Measurements from ENCODE around the gene SEL1L3.

The SEL1L3 gene

GRCh38 chr4:25872851-25873631, 10.3 kb upstream of the SEL1L3 start:
- TF ChIP-seq REST (IDR thresholded peaks at IDR 0.05; ENCODE audit: insufficient read depth in 1 of 2, low read depth in 2 of 2, low read length in 2 of 2), result no peak
- TF ChIP-seq TAF1 (IDR thresholded peaks at IDR 0.05; ENCODE audit: borderline replicate concordance, insufficient read depth, low read length), result no peak
- TF ChIP-seq POLR2AphosphoS5 (IDR thresholded peaks at IDR 0.05; ENCODE audit: low read depth, low read length), result no peak
- TF ChIP-seq SIN3A (IDR thresholded peaks at IDR 0.05; ENCODE audit: borderline replicate concordance, insufficient read depth, low read length), result no peak
- no peak for TF ChIP-seq FOXP2 (optimal IDR thresholded peaks at IDR 0.05; ENCODE audit: borderline replicate concordance, extremely low read depth, extremely low read length, insufficient read depth)

- no peak for TF ChIP-seq REST (IDR thresholded peaks at IDR 0.05; ENCODE audit: insufficient read depth in 1 of 2, low read depth in 2 of 2, low read length in 2 of 2)
Observed at GRCh38 chr4:25870081-25870480, 7.3 kb upstream of the SEL1L3 start.

- TF ChIP-seq REST (IDR thresholded peaks at IDR 0.05; ENCODE audit: insufficient read depth in 1 of 2, low read depth in 2 of 2, low read length in 2 of 2) (no peak), TAF1 (IDR thresholded peaks at IDR 0.05; ENCODE audit: borderline replicate concordance, insufficient read depth, low read length) (no peak), SIN3A (IDR thresholded peaks at IDR 0.05; ENCODE audit: borderline replicate concordance, insufficient read depth, low read length) (no peak), POLR2AphosphoS5 (IDR thresholded peaks at IDR 0.05; ENCODE audit: low read depth, low read length) (no peak), FOXP2 (optimal IDR thresholded peaks at IDR 0.05; ENCODE audit: borderline replicate concordance, extremely low read depth, extremely low read length, insufficient read depth) (no peak)
Observed at GRCh38 chr4:25867781-25868294, 5.0 kb upstream of the SEL1L3 start.

GRCh38 chr4:25865586-25865985, 2.8 kb upstream of the SEL1L3 start:
- TF ChIP-seq FOXP2 (optimal IDR thresholded peaks at IDR 0.05; ENCODE audit: borderline replicate concordance, extremely low read depth, extremely low read length, insufficient read depth), result no peak
- no peak for TF ChIP-seq TAF1 (IDR thresholded peaks at IDR 0.05; ENCODE audit: borderline replicate concordance, insufficient read depth, low read length)
- no peak for TF ChIP-seq SIN3A (IDR thresholded peaks at IDR 0.05; ENCODE audit: borderline replicate concordance, insufficient read depth, low read length)
- TF ChIP-seq REST (IDR thresholded peaks at IDR 0.05; ENCODE audit: insufficient read depth in 1 of 2, low read depth in 2 of 2, low read length in 2 of 2), result no peak
- TF ChIP-seq POLR2AphosphoS5 (IDR thresholded peaks at IDR 0.05; ENCODE audit: low read depth, low read length), result no peak

Data from PFSK-1 (cell line).